Thoracic aorta (tissue), 2 donors: ENCODE measurements around the gene ORC1. TPM values are rescaled to one million over a fixed set of nuclear protein-coding genes. Genes with fewer than 3 reads are reported as not detected.

Experiments used
- ATAC-seq: fragments of 150-250 bp; one replicate; pipeline ENCODE4 v1.8.0; 2017; ENCODE audit warnings: low read depth; ENCODE audit not compliant: insufficient number of reproducible peaks, low FRiP score
- DNase-seq: peaks from one replicate; pipeline ENCODE4 v3.0.0-alpha.2; 2020; ENCODE audit warnings: low spot score
- H3K27ac ChIP-seq, 2 donors: fragments of 200-600 bp; sonication (generic); 1 replicate in 1 of 2; 2 replicates in 1 of 2; pipeline ENCODE4 v1.5.1; 2016; ENCODE audit warnings: mild to moderate bottlenecking in 2 of 2, moderate library complexity in 2 of 2
- H3K27me3 ChIP-seq: fragments of 200-600 bp; sonication (generic); replicated peaks from 2 replicates; pipeline ENCODE4 v1.6.0; 2016; ENCODE audit warnings: mild to moderate bottlenecking; ENCODE audit not compliant: insufficient read depth
- H3K36me3 ChIP-seq: fragments of 200-600 bp; sonication (generic); one replicate; pipeline ENCODE4 v1.5.1; 2016
- H3K4me1 ChIP-seq, 2 donors: fragments of 200-600 bp; sonication (generic); 1 replicate in 1 of 2; 2 replicates in 1 of 2; pipeline versions ENCODE4 v1.5.1 to v1.6.0; 2016; ENCODE audit warnings: low read depth in 2 of 2, mild to moderate bottlenecking in 1 of 2; ENCODE audit not compliant: control insufficient read depth in 1 of 2
- H3K4me3 ChIP-seq: fragments of 200-600 bp; sonication (generic); 2 replicates; pipeline ENCODE4 v1.5.1; 2016; ENCODE audit warnings: mild to moderate bottlenecking
- H3K9me3 ChIP-seq: fragments of 200-600 bp; sonication (generic); 2 replicates; pipeline ENCODE4 v1.5.1; 2016
- CTCF ChIP-seq: fragments of 200-600 bp; sonication (generic); IDR thresholded peaks from one replicate; pipeline ENCODE4 v1.5.1; 2019; ENCODE audit warnings: antibody characterized with exemption
- total RNA-seq, 2 donors: library from RNA; depleted of rRNA; stranded (reverse); fragments of >200 nt; gene quantifications; one replicate each; pipeline versions ENCODE4 v1.1.0 to v1.2.3, GENCODE V29; 2016

ORC1 gene
- total RNA-seq, 2 donors from 2014 or later, result 0.49 to 0.95 TPM

- no peak for ATAC-seq
- Histone ChIP-seq H3K27ac (peak overlapping the region in 1 of 2 donors; percentile 13), H3K4me3 (peak overlapping the region; percentile 75), H3K9me3 (no peaks in the 10 kb centered on the region), H3K36me3 (no peaks in the 10 kb centered on the region), H3K27me3 (no peaks in the 10 kb centered on the region), H3K4me1 (peaks cover 13 to 24% of the 10 kb centered on the region in 2 donors)
- no peak for DNase-seq
- no peak for TF ChIP-seq CTCF
Observed at GRCh38 chr1:52368383-52369172, 35.6 kb downstream of the ORC1 start.

GRCh38 chr1:52367272-52367671, 37.0 kb downstream of the ORC1 start:
- no peak overlapping the region for H3K27ac ChIP-seq
- peaks cover 13 to 24% of the 10 kb centered on the region in 2 donors for H3K4me1 ChIP-seq
- no peaks in the 10 kb centered on the region for H3K27me3 ChIP-seq
- peaks cover 4% of the 10 kb centered on the region for H3K36me3 ChIP-seq
- DNase-seq (no peak), ATAC-seq (no peak)
- no peaks in the 10 kb centered on the region for H3K9me3 ChIP-seq
- no peak overlapping the region for H3K4me3 ChIP-seq
- no peak for TF ChIP-seq CTCF

- Histone ChIP-seq H3K27ac (peak overlapping the region; percentile 21 to 91), H3K4me1 (peaks cover 13 to 24% of the 10 kb centered on the region in 2 donors), H3K4me3 (peak overlapping the region; percentile 96), H3K36me3 (peaks cover 12% of the 10 kb centered on the region), H3K9me3 (no peaks in the 10 kb centered on the region), H3K27me3 (no peaks in the 10 kb centered on the region)
- DNase-seq, result no peak
- no peak for TF ChIP-seq CTCF
- no peak for ATAC-seq
Observed at GRCh38 chr1:52366517-52366827, 37.8 kb downstream of the ORC1 start.

GRCh38 chr1:52365746-52366516, 38.3 kb downstream of the ORC1 start, which contains the start of gene CC2D1B:
CC2D1B (minus strand) TSS chr1:52366205; CDS start chr1:52364620, 1,585 bp downstream.
- DNase-seq (peak; percentile 89), ATAC-seq (peak; percentile 87)
- Histone ChIP-seq H3K36me3 (peaks cover 17% of the 10 kb centered on the region), H3K9me3 (no peaks in the 10 kb centered on the region), H3K4me1 (peaks cover 13 to 24% of the 10 kb centered on the region in 2 donors), H3K27ac (peak within 1 kb of the TSS; percentile 88 to 91), H3K4me3 (peak within 1 kb of the TSS; percentile 96), H3K27me3 (no peaks in the 10 kb centered on the region)
- peak; percentile 37 for TF ChIP-seq CTCF

- peaks cover 13 to 24% of the 10 kb centered on the region in 2 donors for H3K4me1 ChIP-seq
- ATAC-seq (peak; percentile 25), DNase-seq (peak; percentile 18)
- no peak for TF ChIP-seq CTCF
- H3K9me3 ChIP-seq, result no peaks in the 10 kb centered on the region
- no peaks in the 10 kb centered on the region for H3K27me3 ChIP-seq
- H3K36me3 ChIP-seq, result peaks cover 25% of the 10 kb centered on the region
- peak overlapping the region; percentile 88 to 91 for H3K27ac ChIP-seq
- peak overlapping the region; percentile 96 for H3K4me3 ChIP-seq
Observed at GRCh38 chr1:52365071-52365745, 39.0 kb downstream of the ORC1 start.
